ENCODE results near the gene TP73. TPM values are rescaled to one million over a fixed set of nuclear protein-coding genes. Genes with fewer than 3 reads are reported as not detected.

The TP73 gene
- polyA plus RNA-seq (2011; rRNA removed) (not detected in 2 replicates), polyA minus RNA-seq (2011; rRNA and poly(A)+ RNA removed) (not detected in 2 replicates)

GRCh38 chr1:3651930-3652547 lies at the start of gene TP73:
Gene TP73 (plus strand): TSS chr1:3652516. CDS start chr1:3682366, 29,850 bp downstream.
- Histone ChIP-seq H3K27ac (ENCODE audit: low read depth, low read length) (no peak within 1 kb of the TSS), H3K9me3 (ENCODE audit: control insufficient read depth, insufficient read depth, low read length) (peaks cover 4% of the 10 kb centered on the region; the same call in 1 of the 2 replicates), H3K27me3 (ENCODE audit: control insufficient read depth, insufficient read depth, low read length) (peaks cover 51% of the 10 kb centered on the region), H3K4me3 (ENCODE audit: low read depth, low read length) (no peak within 1 kb of the TSS)
- no peak for TF ChIP-seq CTCF (IDR thresholded peaks at IDR 0.05; ENCODE audit: low read depth, low read length)
- no peak for DNase-seq (ENCODE audit: low read depth, low spot score)
- ChIA-PET CTCF (no interaction called here), POLR2A (no interaction called here)

- no peaks in the 10 kb centered on the region; the same call in 1 of the 2 replicates for H3K9me3 ChIP-seq (ENCODE audit: control insufficient read depth, insufficient read depth, low read length)
- ChIA-PET CTCF (interaction anchor here (0.6 kb wide), 1 partner anchor 16 kb away, joined by 3 read pairs; no protein-coding TSS in a partner anchor), POLR2A (no interaction called here)
- H3K4me3 ChIP-seq (ENCODE audit: low read depth, low read length) = no peak overlapping the region
- peaks cover 21% of the 10 kb centered on the region for H3K27me3 ChIP-seq (ENCODE audit: control insufficient read depth, insufficient read depth, low read length)
- DNase-seq (ENCODE audit: low read depth, low spot score) = no peak
- no peak overlapping the region for H3K27ac ChIP-seq (ENCODE audit: low read depth, low read length)
- no peak for TF ChIP-seq CTCF (IDR thresholded peaks at IDR 0.05; ENCODE audit: low read depth, low read length)
Observed at GRCh38 chr1:3603156-3603555, 49.2 kb upstream of the TP73 start.

- TF ChIP-seq CTCF (IDR thresholded peaks at IDR 0.05; ENCODE audit: low read depth, low read length) = no peak
- POLR2A ChIA-PET = no interaction called here
- DNase-seq (ENCODE audit: low read depth, low spot score) = no peak
- Histone ChIP-seq H3K4me3 (ENCODE audit: low read depth, low read length) (no peak overlapping the region), H3K9me3 (ENCODE audit: control insufficient read depth, insufficient read depth, low read length) (no peaks in the 10 kb centered on the region; the same call in 1 of the 2 replicates), H3K27ac (ENCODE audit: low read depth, low read length) (no peak overlapping the region), H3K27me3 (ENCODE audit: control insufficient read depth, insufficient read depth, low read length) (peaks cover 20% of the 10 kb centered on the region)
- CTCF ChIA-PET = interaction anchor here (0.6 to 1.4 kb wide), 2 partner anchors 11 to 15 kb away, joined by 3 read pairs; no protein-coding TSS in a partner anchor
Observed at GRCh38 chr1:3603571-3604467, 48.5 kb upstream of the TP73 start.

GRCh38 chr1:3604468-3604974 lies 47.8 kb upstream of the TP73 start:
- TF ChIP-seq CTCF (IDR thresholded peaks at IDR 0.05; ENCODE audit: low read depth, low read length) = no peak
- ChIA-PET CTCF (interaction anchor here (1.4 kb wide), 1 partner anchor 10 kb away, joined by 3 read pairs; no protein-coding TSS in a partner anchor), POLR2A (no interaction called here)
- H3K27me3 ChIP-seq (ENCODE audit: control insufficient read depth, insufficient read depth, low read length) = peaks cover 23% of the 10 kb centered on the region
- no peak overlapping the region for H3K4me3 ChIP-seq (ENCODE audit: low read depth, low read length)
- no peak for DNase-seq (ENCODE audit: low read depth, low spot score)
- no peak overlapping the region for H3K27ac ChIP-seq (ENCODE audit: low read depth, low read length)
- no peaks in the 10 kb centered on the region; the same call in 1 of the 2 replicates for H3K9me3 ChIP-seq (ENCODE audit: control insufficient read depth, insufficient read depth, low read length)
